Measurements from ENCODE around the gene HAGH.

HAGH gene

DNA sequence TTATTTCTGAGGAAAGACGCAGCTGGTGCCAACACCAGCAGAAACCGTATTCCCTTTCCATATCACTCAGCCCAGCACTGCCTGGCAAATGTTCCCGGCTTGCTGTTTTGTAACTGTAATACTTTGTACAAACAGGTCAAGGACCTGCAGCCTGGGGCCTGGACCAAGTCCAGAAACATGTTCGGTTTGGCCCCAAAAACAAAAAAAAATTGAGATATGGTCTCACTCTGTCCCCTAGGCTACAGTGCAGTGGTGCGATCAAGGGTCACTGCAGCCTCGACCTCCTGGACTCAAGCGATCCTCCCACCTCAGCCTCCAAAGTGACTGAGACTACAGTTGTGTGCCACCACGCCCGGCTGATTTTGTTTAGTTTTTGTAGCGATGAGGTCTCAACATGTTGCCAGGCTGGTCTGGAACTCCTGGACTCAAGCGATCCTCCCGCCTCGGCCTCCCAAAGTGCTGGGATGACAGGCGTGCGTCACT, 1.2 kb downstream of the HAGH start:
- TF ChIP-seq CTCF (IDR thresholded peaks at IDR 0.05; ENCODE audit: low read depth, low read length, missing control alignments) = no peak
- DNase-seq (ENCODE audit: low read depth) = no peak
- in situ Hi-C loops (cut with HindIII; ENCODE audit: low sequenced_read_pairs) = no loop called here
- H3K4me3 ChIP-seq (ENCODE audit: low read depth, low read length) = peak overlapping the region; percentile 99

DNA sequence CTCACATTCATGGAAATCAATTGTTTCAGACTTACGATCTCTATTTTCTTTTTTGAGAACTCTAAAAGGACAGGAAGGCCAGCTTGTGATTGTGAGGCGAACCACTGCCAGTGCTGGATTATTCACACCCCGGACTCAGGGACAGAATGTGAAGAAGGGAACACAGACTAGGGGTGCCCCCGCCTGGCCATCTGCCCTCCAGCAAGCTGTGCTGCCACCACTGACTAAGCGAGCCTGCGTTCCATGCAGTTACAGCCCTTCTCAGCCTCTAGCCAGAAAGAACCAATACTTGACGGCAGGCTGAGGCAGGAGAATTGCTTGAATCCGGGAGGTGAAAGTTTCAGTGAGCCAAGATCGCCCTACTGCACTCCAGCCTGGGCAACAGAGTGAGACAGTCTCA, 2.8 kb downstream of the HAGH start:
- no peak overlapping the region for H3K4me3 ChIP-seq (ENCODE audit: low read depth, low read length)
- DNase-seq (ENCODE audit: low read depth) = no peak
- in situ Hi-C loops (cut with HindIII; ENCODE audit: low sequenced_read_pairs) = no loop called here
- TF ChIP-seq CTCF (IDR thresholded peaks at IDR 0.05; ENCODE audit: low read depth, low read length, missing control alignments) = no peak

- no peak for DNase-seq (ENCODE audit: low read depth)
- no peak for TF ChIP-seq CTCF (IDR thresholded peaks at IDR 0.05; ENCODE audit: low read depth, low read length, missing control alignments)
- H3K4me3 ChIP-seq (ENCODE audit: low read depth, low read length) = no peak overlapping the region
- in situ Hi-C loops (cut with HindIII; ENCODE audit: low sequenced_read_pairs) = no loop called here
Observed at GRCh38 chr16:1822801-1823200, 3.8 kb downstream of the HAGH start.

DNA sequence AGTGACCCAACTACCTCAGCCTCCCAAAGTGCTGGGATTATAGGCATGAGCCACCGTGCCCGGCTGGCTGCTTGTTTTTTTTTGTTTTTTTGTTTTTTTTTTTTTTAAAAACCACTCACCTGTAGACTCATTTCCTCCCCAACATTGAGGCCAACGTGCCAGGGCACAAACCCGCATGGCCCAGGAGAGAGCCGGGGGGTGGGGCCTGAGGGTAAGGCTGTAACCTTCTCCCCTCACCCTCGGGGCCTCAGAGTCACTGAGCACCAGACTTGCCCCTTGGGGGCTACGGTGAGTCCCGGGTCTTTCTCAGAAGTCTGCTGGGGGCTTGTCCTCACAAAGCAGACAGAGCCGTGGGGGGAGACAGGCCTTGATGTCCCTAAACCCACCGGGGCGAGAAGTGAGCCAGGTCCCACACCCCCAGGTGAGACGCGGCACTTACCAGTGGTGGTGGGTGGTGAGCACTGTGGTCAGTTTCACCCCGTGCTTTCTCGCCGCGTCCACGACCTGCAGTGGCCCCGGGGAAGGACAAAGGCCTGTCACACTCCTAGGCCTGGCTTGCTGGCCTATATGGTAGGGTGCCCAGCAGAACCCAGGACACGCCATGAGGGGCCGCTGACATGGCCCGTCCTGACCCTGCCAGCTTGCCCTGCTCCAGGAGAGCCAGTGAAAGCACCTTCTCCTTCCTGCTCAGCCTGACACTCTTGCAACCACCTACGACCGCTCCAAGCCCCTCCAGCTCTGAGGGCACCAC, 4.6 kb downstream of the HAGH start:
- DNase-seq (ENCODE audit: low read depth) = no peak
- no peak for TF ChIP-seq CTCF (IDR thresholded peaks at IDR 0.05; ENCODE audit: low read depth, low read length, missing control alignments)
- H3K4me3 ChIP-seq (ENCODE audit: low read depth, low read length) = no peak overlapping the region
- in situ Hi-C loops (cut with HindIII; ENCODE audit: low sequenced_read_pairs) = no loop called here

- H3K4me3 ChIP-seq (ENCODE audit: low read depth, low read length) = no peak overlapping the region
- DNase-seq (ENCODE audit: low read depth) = no peak
- no peak for TF ChIP-seq CTCF (IDR thresholded peaks at IDR 0.05; ENCODE audit: low read depth, low read length, missing control alignments)
- in situ Hi-C loops (cut with HindIII; ENCODE audit: low sequenced_read_pairs) = no loop called here
Observed at GRCh38 chr16:1820946-1821290, 5.7 kb downstream of the HAGH start.

GRCh38 chr16:1820096-1820945, 6.3 kb downstream of the HAGH start:
- no peak for DNase-seq (ENCODE audit: low read depth)
- in situ Hi-C loops (cut with HindIII; ENCODE audit: low sequenced_read_pairs) = no loop called here
- no peak overlapping the region for H3K4me3 ChIP-seq (ENCODE audit: low read depth, low read length)
- no peak for TF ChIP-seq CTCF (IDR thresholded peaks at IDR 0.05; ENCODE audit: low read depth, low read length, missing control alignments)
